ENCODE measurements around the gene RASSF10.

DNA sequence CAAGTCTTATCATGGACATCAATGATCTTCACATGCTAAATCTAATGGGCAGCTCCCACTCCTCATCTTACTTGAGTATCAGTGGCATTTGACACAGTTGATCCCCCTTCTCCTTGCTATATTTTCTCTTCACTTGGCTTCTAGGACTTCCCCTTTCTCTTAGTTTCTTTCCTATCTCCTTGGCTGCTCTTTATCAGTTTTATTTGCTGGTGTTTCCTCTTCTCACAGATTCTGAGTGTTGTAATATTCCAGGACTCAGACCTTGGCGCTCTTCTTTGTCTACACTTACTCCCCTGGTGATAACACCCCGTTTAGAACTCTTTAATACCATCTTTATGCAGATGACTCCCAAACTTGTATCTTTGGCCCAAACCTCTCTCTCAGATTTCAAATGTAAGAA, 33.9 kb upstream of the RASSF10 start:
- no peak for TF ChIP-seq POLR2A (IDR thresholded peaks at IDR 0.05)
- TF ChIP-seq, protein P1, sequence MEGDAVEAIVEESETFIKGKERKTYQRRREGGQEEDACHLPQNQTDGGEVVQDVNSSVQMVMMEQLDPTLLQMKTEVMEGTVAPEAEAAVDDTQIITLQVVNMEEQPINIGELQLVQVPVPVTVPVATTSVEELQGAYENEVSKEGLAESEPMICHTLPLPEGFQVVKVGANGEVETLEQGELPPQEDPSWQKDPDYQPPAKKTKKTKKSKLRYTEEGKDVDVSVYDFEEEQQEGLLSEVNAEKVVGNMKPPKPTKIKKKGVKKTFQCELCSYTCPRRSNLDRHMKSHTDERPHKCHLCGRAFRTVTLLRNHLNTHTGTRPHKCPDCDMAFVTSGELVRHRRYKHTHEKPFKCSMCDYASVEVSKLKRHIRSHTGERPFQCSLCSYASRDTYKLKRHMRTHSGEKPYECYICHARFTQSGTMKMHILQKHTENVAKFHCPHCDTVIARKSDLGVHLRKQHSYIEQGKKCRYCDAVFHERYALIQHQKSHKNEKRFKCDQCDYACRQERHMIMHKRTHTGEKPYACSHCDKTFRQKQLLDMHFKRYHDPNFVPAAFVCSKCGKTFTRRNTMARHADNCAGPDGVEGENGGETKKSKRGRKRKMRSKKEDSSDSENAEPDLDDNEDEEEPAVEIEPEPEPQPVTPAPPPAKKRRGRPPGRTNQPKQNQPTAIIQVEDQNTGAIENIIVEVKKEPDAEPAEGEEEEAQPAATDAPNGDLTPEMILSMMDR (IDR thresholded peaks at IDR 0.05), result no peak
- TF ChIP-seq EP300 (IDR thresholded peaks at IDR 0.05), result no peak

Measured in upper lobe of left lung (tissue), 4 donors.